Retinal pigment epithelial cell (primary cell): ENCODE data around the gene PTMA.

Experiments
- DNase-seq: peaks from one replicate; pipeline ENCODE4 v3.0.0-alpha.2; 2010; ENCODE audit warnings: low read depth
- H3K4me3 ChIP-seq: 2 replicates; pipeline ENCODE4 v1.5.1; 2011; ENCODE audit warnings: mild to moderate bottlenecking, low read length, control low read depth, moderate library complexity
- TF ChIP-seq, protein P1 (sequence below): conservative IDR thresholded peaks from 2 replicates; pipeline ENCODE4 v1.5.1; 2011; ENCODE audit warnings: low read depth, low read length, control low read depth, inconsistent platforms

Gene PTMA

DNA sequence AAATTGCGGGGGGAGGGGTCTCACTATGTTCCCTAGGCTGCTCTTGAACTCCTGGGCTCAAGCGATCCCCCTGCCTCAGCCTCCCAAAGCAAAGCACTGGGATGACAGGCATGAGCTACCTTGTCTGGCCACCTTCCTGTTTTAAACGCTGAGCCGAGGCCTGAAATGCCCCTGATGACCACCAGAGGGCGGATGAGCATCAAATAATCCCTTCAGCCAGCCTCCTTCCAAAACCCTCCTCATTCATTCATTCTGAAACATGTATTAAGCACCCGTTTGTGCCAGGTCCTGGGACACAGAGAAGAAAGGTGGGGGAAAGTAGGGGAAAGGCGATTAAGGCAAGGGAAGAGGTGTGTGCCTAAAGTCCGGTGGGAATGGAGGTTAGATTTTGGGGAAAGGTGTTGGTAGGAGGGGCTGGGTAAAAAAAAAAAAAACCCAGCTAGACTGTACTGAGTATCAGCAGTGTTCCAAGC lies 30.7 kb upstream of the PTMA start:
- no peak overlapping the region for H3K4me3 ChIP-seq
- DNase-seq: no peak
- TF ChIP-seq, protein P1, sequence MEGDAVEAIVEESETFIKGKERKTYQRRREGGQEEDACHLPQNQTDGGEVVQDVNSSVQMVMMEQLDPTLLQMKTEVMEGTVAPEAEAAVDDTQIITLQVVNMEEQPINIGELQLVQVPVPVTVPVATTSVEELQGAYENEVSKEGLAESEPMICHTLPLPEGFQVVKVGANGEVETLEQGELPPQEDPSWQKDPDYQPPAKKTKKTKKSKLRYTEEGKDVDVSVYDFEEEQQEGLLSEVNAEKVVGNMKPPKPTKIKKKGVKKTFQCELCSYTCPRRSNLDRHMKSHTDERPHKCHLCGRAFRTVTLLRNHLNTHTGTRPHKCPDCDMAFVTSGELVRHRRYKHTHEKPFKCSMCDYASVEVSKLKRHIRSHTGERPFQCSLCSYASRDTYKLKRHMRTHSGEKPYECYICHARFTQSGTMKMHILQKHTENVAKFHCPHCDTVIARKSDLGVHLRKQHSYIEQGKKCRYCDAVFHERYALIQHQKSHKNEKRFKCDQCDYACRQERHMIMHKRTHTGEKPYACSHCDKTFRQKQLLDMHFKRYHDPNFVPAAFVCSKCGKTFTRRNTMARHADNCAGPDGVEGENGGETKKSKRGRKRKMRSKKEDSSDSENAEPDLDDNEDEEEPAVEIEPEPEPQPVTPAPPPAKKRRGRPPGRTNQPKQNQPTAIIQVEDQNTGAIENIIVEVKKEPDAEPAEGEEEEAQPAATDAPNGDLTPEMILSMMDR: peak; percentile 94

DNA sequence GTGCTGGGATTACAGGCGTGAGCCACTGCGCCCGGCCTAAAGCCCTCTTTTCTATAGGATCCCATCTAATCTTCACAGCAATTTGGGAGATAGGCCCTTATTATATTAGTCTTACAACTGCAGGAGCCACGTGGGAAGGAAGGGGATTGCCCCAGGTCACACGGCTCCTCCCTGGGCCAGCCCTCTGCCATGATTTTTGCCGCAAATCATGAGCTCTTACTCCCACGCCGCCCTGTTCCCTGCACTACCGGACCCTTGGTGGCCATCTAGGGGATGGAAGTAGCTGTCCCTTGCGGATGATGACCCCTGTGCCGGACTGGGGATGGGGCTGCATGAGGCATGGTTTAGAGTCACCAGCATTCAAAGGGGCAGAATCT lies 28.4 kb upstream of the PTMA start:
- H3K4me3 ChIP-seq: no peak overlapping the region
- no peak for DNase-seq
- TF ChIP-seq, protein P1: no peak

DNA sequence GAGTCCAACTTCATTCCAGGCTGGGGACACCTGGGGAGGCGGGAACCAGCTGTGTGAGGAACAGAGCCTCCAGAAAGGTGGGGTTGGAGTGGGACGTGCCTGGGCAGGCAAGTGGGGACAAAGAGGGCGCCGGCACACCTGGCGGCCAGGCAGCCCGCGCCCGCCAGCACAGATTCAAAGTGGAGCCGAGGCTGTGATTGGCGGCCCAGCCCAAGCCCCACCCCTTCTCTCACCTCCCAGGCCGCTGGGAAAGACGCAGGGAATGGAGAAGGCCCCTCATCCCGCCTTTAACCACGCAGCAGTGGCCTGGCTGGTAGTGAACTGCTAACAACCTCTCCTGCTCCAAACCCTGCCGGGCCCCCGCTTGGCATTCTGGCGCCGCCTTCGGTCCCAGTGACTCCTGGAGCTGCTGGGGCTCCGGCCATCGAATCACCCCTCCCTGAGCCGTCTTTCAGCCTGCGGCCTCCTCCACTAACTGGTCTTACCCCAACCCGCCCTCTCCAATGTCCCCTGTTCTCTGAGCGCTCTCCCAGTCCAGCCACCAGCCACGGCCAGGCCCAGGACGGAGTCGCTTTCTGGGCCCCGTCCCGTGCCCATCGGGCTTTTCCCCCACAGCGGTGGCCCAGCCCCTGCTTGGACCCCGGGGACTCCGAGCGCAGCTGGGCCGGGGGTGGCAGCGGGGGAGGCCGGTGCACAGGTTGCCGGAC lies 27.9 kb upstream of the PTMA start:
- no peak for DNase-seq
- peak overlapping the region; percentile 36 for H3K4me3 ChIP-seq
- TF ChIP-seq, protein P1: no peak

DNA sequence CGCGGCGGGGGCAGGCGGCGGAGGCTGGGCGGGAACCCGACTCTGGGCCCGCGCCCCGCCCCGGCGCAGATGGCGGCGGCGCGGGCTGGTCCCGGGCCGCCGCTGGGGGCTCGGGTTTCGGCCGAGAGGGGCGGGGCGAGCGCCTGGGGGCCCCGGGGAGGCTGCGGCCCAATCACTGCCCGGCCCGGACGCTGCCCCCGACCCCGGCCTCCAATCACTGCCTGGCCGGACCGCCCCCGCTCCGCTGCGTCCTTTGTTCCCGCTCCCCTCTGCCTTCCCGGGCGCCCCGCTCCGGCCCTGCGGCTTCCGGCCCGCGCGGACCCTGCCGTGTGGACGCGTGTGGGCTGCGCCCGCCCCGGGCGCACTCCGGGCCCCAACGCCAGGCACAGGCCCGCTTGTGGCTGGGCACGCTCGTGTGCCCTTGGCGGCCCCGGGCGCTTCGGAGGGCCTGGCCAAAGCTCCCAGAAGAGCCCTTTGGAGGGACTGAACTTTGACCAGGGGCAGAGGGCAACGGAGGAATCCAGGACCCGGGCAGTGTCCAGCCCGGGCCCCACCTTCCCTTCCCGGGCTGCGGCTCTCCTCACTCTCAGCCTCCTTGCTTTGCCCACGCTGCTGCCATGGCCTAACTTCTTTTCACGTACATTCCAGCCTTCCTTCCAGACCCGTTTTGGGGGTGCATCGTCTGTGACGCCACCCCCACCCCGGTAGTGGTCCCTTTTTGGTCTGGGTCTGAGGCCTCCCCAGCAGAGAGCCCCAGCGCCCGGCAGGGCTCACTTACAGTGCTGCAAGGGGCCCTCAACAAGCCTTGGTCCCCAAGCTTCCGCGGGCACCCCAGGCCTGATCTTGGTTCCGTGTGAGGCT lies 27.1 kb upstream of the PTMA start:
- DNase-seq: no peak
- TF ChIP-seq, protein P1: no peak
- peak overlapping the region; percentile 36 for H3K4me3 ChIP-seq

DNA sequence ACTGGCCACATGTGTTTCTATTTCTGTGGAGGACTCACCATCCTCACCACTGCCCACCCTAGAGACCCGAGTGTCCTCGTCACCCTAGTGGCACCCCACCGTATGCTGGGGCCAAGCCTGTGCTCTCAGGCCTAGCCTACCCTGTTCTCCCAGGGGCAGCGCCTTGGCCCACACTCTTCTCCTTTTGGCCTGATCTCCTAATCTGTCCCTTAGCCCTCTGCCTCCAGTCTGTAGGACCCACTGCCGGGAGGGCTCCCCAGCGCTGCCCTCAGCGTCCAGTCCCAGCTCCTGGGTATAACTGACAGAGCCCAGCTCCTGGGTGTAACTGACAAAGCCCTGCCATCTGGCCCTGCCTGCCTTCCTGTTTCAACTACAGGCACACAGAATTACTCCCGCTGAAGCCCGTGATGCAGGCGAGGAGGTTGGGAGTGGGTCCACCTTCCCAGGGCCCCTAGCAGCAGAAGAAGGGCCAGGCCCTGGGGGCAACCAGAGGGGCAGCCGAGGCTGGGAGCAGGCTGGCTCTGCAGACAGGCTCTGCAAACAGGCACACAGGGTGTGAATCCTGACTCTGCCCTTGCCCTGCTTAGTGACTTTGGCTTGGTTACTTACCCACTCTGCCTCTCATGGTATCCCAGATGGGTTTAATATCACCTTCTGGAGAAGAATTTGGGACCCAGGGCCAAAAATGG lies 25.6 kb upstream of the PTMA start:
- H3K4me3 ChIP-seq: no peak overlapping the region
- TF ChIP-seq, protein P1: no peak
- no peak for DNase-seq

DNA sequence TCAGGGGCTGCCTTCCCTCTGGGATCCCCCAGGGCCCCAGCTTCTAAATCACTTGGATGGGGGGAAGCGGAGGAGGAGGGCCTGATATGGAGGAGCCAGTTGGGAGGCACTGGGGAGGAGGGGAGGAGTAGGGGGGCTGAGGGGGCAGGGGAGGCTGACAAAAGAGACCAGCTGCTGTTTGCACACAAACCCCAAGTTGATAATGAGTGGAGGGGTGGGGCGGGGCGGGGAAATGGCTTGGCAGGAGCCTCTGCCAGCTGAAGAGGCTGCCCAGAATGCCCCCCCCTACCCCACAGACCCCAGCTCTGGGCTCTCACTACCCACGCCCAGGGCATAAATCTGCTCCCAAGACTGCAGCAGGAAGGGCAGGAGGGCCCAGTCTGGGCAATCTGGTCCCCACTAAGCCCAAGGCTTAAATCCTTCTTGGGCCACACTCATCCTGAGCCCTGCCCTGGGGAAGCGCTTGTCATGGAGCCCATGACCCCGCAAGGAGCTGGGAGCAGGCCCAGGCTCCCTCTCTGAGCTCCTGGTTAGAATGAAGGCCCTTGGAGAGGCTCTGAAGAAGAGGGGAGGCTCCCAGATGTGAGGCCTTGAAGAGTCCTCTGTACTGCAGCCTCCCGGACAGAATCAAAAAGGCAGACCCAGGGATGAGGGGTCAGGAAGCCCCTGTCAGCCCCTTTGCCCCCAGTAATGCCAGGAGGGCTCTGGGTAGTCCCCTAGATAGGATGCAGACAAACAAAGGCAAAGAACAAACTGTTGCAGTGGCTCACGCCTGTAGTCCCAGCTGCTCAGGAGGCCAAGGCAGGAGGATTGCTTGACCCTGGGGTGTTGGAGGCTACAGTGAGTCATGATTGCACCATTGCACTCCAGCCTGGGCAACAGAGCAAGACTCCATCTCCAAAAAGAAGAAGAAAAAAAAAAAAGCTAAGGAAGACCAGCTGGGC lies 24.8 kb upstream of the PTMA start:
- TF ChIP-seq, protein P1: no peak
- H3K4me3 ChIP-seq: no peak overlapping the region
- DNase-seq: no peak
